SJSA1 (cell line): Measurements from ENCODE around the gene EID2B. TPM values are rescaled to one million over a fixed set of nuclear protein-coding genes. Genes with fewer than 3 reads are reported as not detected.

Experiments
- DNase-seq, 2 experiments: peaks; one replicate each; pipeline ENCODE4 v3.0.0-alpha.2; 2015 to 2020; ENCODE audit warnings: low spot score in 2 of 2, low read depth in 1 of 2
- H3K27ac ChIP-seq: fragments of 250-450 bp; sonication (Bioruptor Pico); 2 replicates; pipeline ENCODE4 v1.5.1; 2020; ENCODE audit warnings: mild to moderate bottlenecking, moderate library complexity
- H3K27me3 ChIP-seq: fragments of 250-450 bp; sonication (Bioruptor Pico); replicated peaks from 2 replicates; pipeline ENCODE4 v1.5.1; 2020; ENCODE audit warnings: mild to moderate bottlenecking, moderate library complexity
- H3K36me3 ChIP-seq: fragments of 250-450 bp; sonication (Bioruptor Pico); 2 replicates; pipeline ENCODE4 v1.5.1; 2020; ENCODE audit warnings: mild to moderate bottlenecking
- H3K4me1 ChIP-seq: fragments of 250-450 bp; sonication (Bioruptor Pico); replicated peaks from 2 replicates; pipeline ENCODE4 v1.6.1; 2021; ENCODE audit warnings: mild to moderate bottlenecking
- H3K4me3 ChIP-seq: fragments of 250-450 bp; sonication (Bioruptor Pico); 2 replicates; pipeline ENCODE4 v1.5.1; 2020; ENCODE audit warnings: mild to moderate bottlenecking
- H3K9me3 ChIP-seq: fragments of 250-450 bp; sonication (Bioruptor Pico); replicated peaks from 2 replicates; pipeline ENCODE4 v1.5.1; 2020; ENCODE audit warnings: mild to moderate bottlenecking
- total RNA-seq: library from RNA; depleted of rRNA; stranded (reverse); fragments of >200 nt; shearing (Covaris generic); gene quantifications from 2 replicates; pipeline ENCODE4 v1.2.3, GENCODE V29; 2014

Gene EID2B
- total RNA-seq, 1 experiment from 2014 or later: 6.4 TPM

DNA sequence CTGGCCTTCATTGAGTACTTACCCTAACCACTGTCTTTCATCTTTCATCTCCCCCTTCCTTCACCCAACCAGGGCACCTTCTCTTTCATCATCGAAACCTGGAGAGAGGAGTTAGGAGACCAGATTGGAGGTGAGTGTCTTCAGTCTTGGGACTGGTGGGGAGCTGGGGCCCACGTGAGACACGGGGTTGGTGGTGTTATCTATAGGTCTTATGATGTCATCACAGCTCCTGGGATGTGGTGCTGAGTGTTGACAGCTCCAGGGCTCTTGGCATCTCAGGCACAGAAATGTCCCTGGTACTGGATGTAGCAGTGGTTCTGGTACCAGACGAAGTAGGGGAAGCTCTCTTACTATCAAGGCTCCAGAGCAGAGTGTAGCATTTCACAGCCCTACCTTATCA lies 32.1 kb downstream of the EID2B start:
- peaks cover 72% of the 10 kb centered on the region for H3K27me3 ChIP-seq
- no peak overlapping the region for H3K4me3 ChIP-seq

DNA sequence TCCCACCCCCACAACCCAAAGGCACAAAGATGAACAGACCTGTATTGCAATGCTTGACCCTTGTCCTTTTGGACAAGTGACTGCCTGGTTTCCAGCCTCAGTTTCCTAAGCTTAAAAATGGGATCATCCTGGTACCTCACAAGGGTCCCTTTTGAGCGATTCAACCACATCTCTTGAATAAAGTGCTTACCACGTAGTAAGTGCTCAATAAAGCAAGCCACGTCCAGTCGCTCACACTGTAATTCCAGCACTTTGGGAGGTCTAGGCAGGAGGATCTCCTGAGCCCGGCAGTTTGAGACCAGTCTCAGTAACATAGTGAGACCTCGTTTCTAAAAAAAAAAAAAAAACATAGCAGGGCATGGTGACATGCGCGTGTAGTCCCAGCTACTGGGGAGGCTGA lies 32.7 kb downstream of the EID2B start:
- H3K4me3 ChIP-seq: no peak overlapping the region
- peaks cover 9% of the 10 kb centered on the region; the same call in 1 of the 2 replicates for H3K9me3 ChIP-seq
- H3K27me3 ChIP-seq: peaks cover 67% of the 10 kb centered on the region
- peaks cover 16% of the 10 kb centered on the region for H3K4me1 ChIP-seq
- no peak overlapping the region for H3K27ac ChIP-seq
- H3K36me3 ChIP-seq: no peaks in the 10 kb centered on the region
- DNase-seq: no peak

More for the DNA sequence above, 32.1 kb downstream of the EID2B start:
- DNase-seq: no peak
- H3K9me3 ChIP-seq: peaks cover 9% of the 10 kb centered on the region; the same call in 1 of the 2 replicates
- no peaks in the 10 kb centered on the region for H3K36me3 ChIP-seq
- H3K4me1 ChIP-seq: peaks cover 16% of the 10 kb centered on the region
- H3K27ac ChIP-seq: no peak overlapping the region

DNA sequence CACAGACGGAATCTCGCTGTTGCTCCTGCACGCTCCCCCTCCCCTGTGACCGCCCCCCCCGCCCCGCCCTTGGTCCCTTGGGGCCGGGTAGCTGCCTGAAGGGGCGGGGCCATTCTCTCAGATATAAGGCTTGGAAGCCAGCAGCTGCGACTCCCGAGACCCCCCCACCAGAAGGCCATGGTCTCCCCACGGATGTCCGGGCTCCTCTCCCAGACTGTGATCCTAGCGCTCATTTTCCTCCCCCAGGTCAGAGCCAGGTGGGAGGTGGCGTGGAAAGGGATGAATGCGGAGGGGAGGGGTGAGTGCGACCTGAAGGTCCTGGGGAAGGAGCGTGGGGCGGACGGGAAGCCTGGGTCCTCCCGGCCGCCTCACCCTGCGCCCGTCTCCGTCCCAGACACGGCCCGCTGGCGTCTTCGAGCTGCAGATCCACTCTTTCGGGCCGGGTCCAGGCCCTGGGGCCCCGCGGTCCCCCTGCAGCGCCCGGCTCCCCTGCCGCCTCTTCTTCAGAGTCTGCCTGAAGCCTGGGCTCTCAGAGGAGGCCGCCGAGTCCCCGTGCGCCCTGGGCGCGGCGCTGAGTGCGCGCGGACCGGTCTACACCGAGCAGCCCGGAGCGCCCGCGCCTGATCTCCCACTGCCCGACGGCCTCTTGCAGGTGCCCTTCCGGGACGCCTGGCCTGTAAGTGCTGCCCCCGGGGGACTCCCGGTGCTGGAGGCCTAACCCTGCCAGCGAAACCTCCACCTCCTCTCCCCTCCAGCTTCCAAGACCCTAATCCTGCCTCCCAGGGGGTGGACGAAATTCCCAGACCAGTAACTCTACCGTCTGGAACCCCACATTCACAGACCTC lies 33.6 kb downstream of the EID2B start, which contains the start of gene DLL3:
TSS of gene DLL3 (plus strand) at position 150 of the 845 bp plus-strand sequence. CDS start at position 178, 28 bp downstream.
- no peaks in the 10 kb centered on the region for H3K36me3 ChIP-seq
- peaks cover 16% of the 10 kb centered on the region for H3K4me1 ChIP-seq
- H3K27me3 ChIP-seq: peaks cover 67% of the 10 kb centered on the region
- H3K27ac ChIP-seq: no peak within 1 kb of the TSS
- H3K9me3 ChIP-seq: peaks cover 9% of the 10 kb centered on the region; the same call in 1 of the 2 replicates
- no peak within 1 kb of the TSS for H3K4me3 ChIP-seq
- no peak for DNase-seq

DNA sequence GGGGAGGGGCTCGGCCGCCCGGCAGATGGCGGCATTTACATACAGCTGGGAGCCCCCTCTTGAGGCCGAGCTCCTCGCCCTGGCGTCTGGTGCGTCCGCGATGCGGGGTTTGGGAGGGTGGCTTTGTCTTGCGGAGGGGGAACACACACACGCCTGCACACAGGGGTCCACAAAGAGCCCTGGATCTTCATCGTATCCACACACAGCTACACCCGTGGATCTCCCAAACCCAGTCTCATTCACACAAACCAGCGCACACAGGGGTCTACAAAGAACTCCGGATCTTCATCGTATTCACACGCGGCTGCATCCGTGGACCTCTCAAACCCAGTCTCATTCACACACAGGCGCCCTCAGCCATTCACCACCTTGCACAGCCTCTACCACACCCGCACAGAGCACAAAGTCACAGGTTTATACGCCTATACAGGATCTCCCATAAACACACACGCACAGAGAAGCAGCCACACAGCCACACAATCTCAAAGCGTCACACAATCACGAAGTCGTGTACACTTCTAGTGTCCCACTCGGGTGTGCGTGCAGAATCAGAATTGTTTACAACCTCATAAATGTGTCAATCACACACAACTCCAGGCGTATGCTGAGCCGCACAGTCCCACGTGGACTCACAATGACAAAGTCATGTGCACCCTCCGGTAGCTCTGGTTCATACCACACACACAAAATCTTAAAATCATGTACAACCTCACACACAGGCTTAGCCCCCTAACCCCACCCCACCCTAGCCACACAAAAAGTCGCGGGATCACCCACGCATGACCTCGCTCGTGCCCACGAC lies 34.5 kb downstream of the EID2B start:
- peaks cover 16% of the 10 kb centered on the region for H3K4me1 ChIP-seq
- peak in 1 of 2 experiments; percentile 38 for DNase-seq
- no peak overlapping the region for H3K27ac ChIP-seq
- peaks cover 8% of the 10 kb centered on the region; the same call in 1 of the 2 replicates for H3K9me3 ChIP-seq
- peaks cover 59% of the 10 kb centered on the region for H3K27me3 ChIP-seq
- H3K36me3 ChIP-seq: no peaks in the 10 kb centered on the region
- no peak overlapping the region for H3K4me3 ChIP-seq

DNA sequence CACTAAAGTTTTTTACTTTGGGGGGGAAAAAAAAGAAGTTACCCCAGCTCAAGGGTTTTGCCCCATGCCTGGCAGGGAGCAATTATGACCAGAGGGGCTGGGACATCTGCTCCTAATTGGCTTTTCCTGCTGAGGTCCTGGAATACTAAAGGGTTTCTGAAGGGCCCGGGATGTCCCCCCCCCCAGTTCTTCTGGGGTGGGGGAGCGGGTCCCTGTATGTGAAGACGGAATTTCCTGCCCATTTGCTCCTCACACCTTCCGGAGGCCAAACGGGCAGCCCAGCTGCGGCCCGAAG lies 35.0 kb downstream of the EID2B start:
- no peak overlapping the region for H3K4me3 ChIP-seq
- peaks cover 55% of the 10 kb centered on the region for H3K27me3 ChIP-seq

DNA sequence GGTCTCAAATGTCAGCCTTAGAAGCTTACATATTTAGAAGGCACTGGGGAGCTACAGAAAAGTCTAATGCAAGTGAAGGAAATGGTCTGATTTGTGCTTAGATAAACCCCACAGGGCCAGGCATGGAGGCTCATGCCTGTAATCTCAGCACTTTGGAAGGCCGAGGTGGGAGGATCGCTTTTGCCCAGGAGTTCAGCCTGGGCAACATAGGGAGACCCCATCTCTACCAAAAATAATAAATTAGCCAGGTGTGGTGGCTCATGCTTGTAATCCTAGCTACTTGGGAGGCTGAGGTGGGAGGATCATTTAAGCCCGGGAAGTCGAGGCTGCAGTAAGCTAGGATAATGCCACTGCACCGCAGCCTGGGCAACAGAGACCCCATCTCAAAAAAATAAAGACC lies 36.6 kb downstream of the EID2B start:
- peaks cover 44% of the 10 kb centered on the region for H3K27me3 ChIP-seq
- H3K9me3 ChIP-seq: no peaks in the 10 kb centered on the region; the same call in 1 of the 2 replicates
- DNase-seq: no peak
- H3K27ac ChIP-seq: no peak overlapping the region
- peaks cover 10% of the 10 kb centered on the region for H3K4me1 ChIP-seq
- H3K36me3 ChIP-seq: no peaks in the 10 kb centered on the region; the same call in 1 of the 2 replicates
- H3K4me3 ChIP-seq: no peak overlapping the region

More for the DNA sequence above, 35.0 kb downstream of the EID2B start:
- no peaks in the 10 kb centered on the region for H3K36me3 ChIP-seq
- no peak overlapping the region for H3K27ac ChIP-seq
- DNase-seq: no peak
- H3K4me1 ChIP-seq: peaks cover 12% of the 10 kb centered on the region
- peaks cover 3% of the 10 kb centered on the region; the same call in 1 of the 2 replicates for H3K9me3 ChIP-seq

DNA sequence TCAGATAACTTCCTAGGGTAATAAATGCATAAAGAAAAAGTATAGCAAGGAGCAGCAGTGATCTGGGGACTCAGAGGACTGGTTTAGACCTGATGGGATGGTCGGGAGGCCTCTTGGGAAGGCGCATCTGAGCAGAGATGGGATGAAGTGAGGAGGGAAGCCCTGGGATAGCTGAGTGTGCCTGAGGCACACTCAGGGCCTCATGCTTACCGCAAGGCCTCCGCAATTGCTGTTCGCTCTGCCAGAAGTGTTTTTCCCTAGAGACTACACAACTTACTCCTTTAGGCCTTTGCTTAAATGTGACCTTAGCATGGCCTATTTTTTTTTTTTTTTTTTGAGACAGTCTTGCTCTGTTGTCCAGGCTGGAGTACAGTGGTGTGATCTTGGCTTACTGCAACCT lies 38.0 kb downstream of the EID2B start:
- no peaks in the 10 kb centered on the region; the same call in 1 of the 2 replicates for H3K9me3 ChIP-seq
- no peak overlapping the region for H3K27ac ChIP-seq
- no peak overlapping the region for H3K4me3 ChIP-seq
- peaks cover 10% of the 10 kb centered on the region for H3K4me1 ChIP-seq
- H3K36me3 ChIP-seq: peaks cover 10% of the 10 kb centered on the region
- DNase-seq: no peak
- peaks cover 33% of the 10 kb centered on the region for H3K27me3 ChIP-seq

DNA sequence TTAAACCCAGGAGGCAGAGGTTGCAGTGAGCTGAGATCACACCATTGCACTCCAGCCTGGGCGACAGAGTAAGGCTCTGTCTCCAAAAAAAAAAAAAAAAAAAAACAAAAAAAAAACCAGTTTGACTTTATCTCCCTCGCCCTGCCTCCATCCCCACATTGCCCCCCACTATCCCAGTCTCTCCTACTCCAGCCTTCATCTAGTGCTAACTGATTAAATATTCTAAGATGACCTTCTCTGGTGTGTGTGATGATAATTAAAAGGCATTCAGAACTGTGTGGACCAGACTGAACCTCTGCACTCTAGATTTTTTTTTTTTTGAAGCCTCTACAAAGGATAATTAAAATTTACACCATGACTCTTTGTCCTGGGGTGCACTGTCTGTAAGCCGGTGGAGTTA lies 39.9 kb downstream of the EID2B start:
- peaks cover 29% of the 10 kb centered on the region for H3K36me3 ChIP-seq
- no peak for DNase-seq
- no peaks in the 10 kb centered on the region; the same call in 1 of the 2 replicates for H3K9me3 ChIP-seq
- peaks cover 14% of the 10 kb centered on the region for H3K27me3 ChIP-seq
- H3K4me1 ChIP-seq: peaks cover 2% of the 10 kb centered on the region
- no peak overlapping the region for H3K4me3 ChIP-seq
- H3K27ac ChIP-seq: no peak overlapping the region

DNA sequence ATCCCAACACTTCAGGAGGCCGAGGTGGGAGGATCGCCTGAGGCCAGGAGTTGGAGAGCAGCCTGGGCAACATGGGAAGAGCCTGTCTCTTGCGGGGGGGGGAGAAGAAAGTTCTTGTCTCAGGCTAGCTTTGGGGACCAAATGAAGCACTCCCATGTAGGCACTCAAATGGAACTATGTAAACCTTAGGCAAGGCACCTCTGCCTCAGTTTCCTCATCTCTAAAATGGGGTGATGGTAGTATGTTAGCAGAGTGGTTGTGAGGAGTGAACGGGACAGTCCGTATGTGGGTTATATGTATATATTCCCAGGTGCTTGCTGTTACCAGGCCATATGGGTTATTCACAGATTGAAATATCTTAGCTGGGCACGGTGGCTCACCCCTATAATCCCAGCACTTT lies 40.4 kb downstream of the EID2B start:
- peaks cover 9% of the 10 kb centered on the region for H3K27me3 ChIP-seq
- no peak overlapping the region for H3K4me3 ChIP-seq
- peaks cover 33% of the 10 kb centered on the region for H3K36me3 ChIP-seq
- no peaks in the 10 kb centered on the region for H3K9me3 ChIP-seq
- DNase-seq: no peak
- H3K4me1 ChIP-seq: no peaks in the 10 kb centered on the region
- H3K27ac ChIP-seq: no peak overlapping the region

DNA sequence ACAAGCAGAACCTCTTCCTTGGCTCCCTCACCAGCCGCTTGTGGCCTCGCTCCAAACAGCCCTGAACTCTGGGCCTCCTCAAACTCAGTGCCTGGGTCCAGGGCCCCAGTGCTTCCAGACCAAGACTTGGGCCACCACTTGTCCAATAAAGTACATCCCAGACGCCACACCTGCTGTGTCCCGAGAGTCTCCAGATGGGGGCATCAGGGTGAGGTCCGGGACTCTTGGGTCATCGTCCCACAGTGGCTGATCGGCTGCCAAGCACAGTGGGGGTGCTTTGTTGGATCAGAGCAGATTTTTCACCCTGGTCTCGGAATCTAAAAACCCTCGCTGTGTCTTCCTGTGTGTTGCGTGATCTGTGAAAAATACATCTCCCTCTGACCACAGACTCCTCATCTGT lies 42.9 kb downstream of the EID2B start:
- H3K9me3 ChIP-seq: no peaks in the 10 kb centered on the region
- DNase-seq: no peak
- H3K4me3 ChIP-seq: no peak overlapping the region
- H3K4me1 ChIP-seq: no peaks in the 10 kb centered on the region
- no peaks in the 10 kb centered on the region for H3K27me3 ChIP-seq
- H3K27ac ChIP-seq: no peak overlapping the region
- H3K36me3 ChIP-seq: peaks cover 56% of the 10 kb centered on the region

DNA sequence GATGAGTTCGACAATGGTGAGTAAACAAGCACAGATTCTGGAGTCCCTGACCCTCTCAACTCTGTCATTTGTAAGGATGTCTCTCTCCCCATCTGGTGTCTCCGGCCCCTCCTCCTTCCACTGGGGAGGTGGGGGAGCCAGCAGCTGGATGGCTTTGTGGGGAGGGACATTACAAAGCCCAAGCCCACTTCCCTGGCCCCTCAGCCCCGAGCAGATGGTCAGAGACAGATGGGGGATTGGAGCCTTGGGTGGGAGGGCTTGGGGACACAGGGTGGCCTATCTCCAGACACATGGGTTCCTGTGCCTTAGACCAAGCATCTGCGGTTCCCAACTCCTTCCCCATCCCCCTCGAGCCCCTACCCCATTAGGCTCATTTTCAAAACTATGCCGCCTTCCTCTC lies 49.5 kb downstream of the EID2B start:
- Histone ChIP-seq H3K27ac (no peak overlapping the region), H3K4me1 (peaks cover 15% of the 10 kb centered on the region), H3K4me3 (no peak overlapping the region), H3K9me3 (no peaks in the 10 kb centered on the region), H3K27me3 (no peaks in the 10 kb centered on the region), H3K36me3 (peaks cover 61% of the 10 kb centered on the region)
- DNase-seq: no peak

DNA sequence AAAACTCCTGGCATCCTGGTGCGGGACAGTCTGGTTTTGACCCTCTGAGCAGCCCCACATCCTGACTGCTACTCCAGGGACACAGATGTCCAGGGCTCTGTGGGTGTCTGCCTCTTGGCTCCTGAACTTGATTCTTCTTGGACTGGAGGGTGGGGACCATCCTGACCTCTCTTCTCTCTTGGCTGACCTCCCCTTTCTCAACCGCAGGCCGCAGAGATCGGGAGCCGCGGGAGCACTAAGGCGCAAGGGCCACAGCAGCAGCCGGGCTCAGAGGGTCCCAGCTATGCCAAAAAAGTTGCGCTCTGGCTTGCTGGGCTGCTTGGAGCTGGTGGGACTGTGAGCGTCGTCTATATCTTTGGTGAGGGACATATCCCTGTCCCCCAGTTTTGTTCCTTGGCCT lies 51.0 kb downstream of the EID2B start:
- Histone ChIP-seq H3K36me3 (peaks cover 53% of the 10 kb centered on the region), H3K9me3 (no peaks in the 10 kb centered on the region), H3K4me3 (peak overlapping the region; percentile 87), H3K27me3 (no peaks in the 10 kb centered on the region), H3K4me1 (peaks cover 15% of the 10 kb centered on the region), H3K27ac (no peak overlapping the region)
- no peak for DNase-seq

DNA sequence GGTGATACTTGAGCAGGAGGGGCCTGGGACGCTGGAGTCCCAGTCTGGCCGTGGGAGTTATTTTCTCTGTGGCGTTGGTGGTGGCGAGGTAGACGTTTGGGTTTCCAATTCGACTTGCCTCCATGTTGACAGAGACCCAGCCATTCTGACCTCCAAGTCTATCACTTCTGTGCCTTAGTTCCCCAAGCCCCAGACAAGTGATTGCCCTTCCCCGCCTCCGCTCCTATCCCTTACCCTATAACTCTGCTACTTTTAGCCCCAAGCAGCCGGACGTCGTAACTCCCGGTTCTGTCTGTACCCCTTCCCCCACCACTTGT lies 51.5 kb downstream of the EID2B start:
- no peak for DNase-seq
- Histone ChIP-seq H3K27me3 (no peaks in the 10 kb centered on the region), H3K36me3 (peaks cover 53% of the 10 kb centered on the region), H3K27ac (peak overlapping the region; percentile 61), H3K9me3 (no peaks in the 10 kb centered on the region), H3K4me3 (peak overlapping the region; percentile 87), H3K4me1 (peaks cover 15% of the 10 kb centered on the region)
